BLaER1 (cell line): ENCODE measurements around the gene PRKD2.
A peak's percentile ranks its signal among the peaks of the same experiment; 100 is the strongest.

Experiments
- H3K27ac ChIP-seq: shearing (Covaris generic); formaldehyde crosslinking; 2 replicates; pipeline ENCODE4 v1.8.1; 2022
- H3K27me3 ChIP-seq: shearing (Covaris generic); formaldehyde crosslinking; 2 replicates; pipeline ENCODE4 v1.8.1; 2022
- H3K36me3 ChIP-seq: shearing (Covaris generic); formaldehyde crosslinking; 2 replicates; pipeline ENCODE4 v1.8.1; 2022
- H3K4me1 ChIP-seq: shearing (Covaris generic); formaldehyde crosslinking; 2 replicates; pipeline ENCODE4 v1.8.1; 2022
- H3K4me2 ChIP-seq: shearing (Covaris generic); formaldehyde crosslinking; 2 replicates; pipeline ENCODE4 v1.8.1; 2022
- H3K4me3 ChIP-seq: shearing (Covaris generic); formaldehyde crosslinking; 2 replicates; pipeline ENCODE4 v1.8.1; 2022
- H3K9ac ChIP-seq: shearing (Covaris generic); formaldehyde crosslinking; 2 replicates; pipeline ENCODE4 v1.8.1; 2022
- H3K9me3 ChIP-seq: shearing (Covaris generic); formaldehyde crosslinking; 2 replicates; pipeline ENCODE4 v1.8.1; 2022
- H4K20me1 ChIP-seq: shearing (Covaris generic); formaldehyde crosslinking; 2 replicates; pipeline ENCODE4 v1.8.1; 2022
- Cebpa-rat ChIP-seq: shearing (Covaris generic); IDR thresholded peaks from 2 replicates; pipeline ENCODE4 v1.8.1; 2022

Gene PRKD2

DNA sequence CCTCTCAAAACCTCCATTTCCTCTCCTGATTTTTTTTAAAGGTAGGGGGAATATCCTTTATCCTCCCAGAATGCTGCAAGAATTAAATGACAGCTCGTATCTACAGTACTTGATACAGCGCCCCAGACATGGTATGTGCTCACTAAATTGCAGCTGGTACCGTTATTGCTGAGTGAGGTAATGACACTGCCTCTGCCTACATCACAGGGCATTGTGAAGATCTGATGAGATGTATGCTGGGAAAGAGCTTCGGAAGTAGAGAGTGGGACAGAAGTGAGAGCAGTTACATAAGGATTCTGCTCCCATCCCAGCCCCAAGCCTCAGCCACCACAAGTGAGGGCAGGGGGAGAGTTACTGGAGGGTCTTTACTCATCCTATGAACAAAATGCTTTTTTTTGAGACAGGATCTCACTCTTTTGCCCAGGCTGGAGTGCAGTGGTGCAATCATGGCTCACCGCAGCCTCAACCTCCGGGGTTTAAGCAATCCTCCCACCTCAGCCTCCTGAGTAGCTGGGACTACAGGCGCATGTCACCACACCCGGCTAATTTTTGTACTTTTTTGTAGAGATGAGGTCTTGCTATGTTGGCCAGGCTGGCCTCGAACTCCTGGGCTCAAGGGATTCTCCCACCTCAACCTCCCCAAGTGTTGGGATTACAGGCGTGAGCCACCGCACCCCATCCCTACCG, 27.2 kb upstream of the PRKD2 start:
- Histone ChIP-seq H3K9ac (peak overlapping the region; percentile 99; the same call in 1 of the 2 replicates), H3K36me3 (peaks cover 28% of the 10 kb centered on the region), H3K4me1 (peaks cover 71% of the 10 kb centered on the region), H3K4me2 (peak overlapping the region; percentile 99), H3K4me3 (peak overlapping the region; percentile 98), H3K27ac (no peak overlapping the region), H3K27me3 (no peaks in the 10 kb centered on the region), H4K20me1 (peaks cover 65% of the 10 kb centered on the region), H3K9me3 (no peaks in the 10 kb centered on the region)
- no peak for TF ChIP-seq Cebpa-rat

DNA sequence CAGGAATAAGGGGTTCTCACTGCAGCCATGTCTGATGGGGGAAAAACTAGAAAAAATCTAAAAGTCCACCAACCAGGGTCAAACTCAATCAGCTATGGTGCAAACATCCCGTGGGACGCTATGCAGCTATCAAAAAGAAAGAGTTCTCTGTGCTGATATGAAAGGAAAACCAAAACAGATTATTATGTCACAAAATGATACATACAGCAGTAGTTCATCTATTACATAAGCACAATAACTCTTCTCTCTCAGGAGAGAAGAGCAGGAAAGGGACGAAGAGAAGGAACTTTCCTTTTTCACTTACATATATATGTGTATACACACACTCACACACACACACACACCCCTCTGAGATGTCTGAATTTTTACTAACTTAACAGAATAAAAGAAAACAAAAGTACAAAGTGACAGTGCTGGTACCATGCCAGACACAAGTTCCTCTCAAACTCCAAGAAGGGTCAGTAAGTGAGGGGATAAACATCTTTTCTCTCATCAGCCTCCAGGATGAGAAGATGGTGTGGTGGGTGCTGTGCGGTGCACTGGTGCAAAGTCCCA, 26.1 kb upstream of the PRKD2 start:
- peak overlapping the region; percentile 30; the same call in 1 of the 2 replicates for H3K27ac ChIP-seq
- peak overlapping the region; percentile 50 for H3K9ac ChIP-seq
- H3K4me1 ChIP-seq, result peaks cover 63% of the 10 kb centered on the region
- peaks cover 76% of the 10 kb centered on the region for H4K20me1 ChIP-seq
- peaks cover 39% of the 10 kb centered on the region for H3K36me3 ChIP-seq
- no peak for TF ChIP-seq Cebpa-rat
- peak overlapping the region; percentile 99 for H3K4me2 ChIP-seq
- H3K27me3 ChIP-seq, result no peaks in the 10 kb centered on the region
- H3K4me3 ChIP-seq, result no peak overlapping the region
- H3K9me3 ChIP-seq, result no peaks in the 10 kb centered on the region

DNA sequence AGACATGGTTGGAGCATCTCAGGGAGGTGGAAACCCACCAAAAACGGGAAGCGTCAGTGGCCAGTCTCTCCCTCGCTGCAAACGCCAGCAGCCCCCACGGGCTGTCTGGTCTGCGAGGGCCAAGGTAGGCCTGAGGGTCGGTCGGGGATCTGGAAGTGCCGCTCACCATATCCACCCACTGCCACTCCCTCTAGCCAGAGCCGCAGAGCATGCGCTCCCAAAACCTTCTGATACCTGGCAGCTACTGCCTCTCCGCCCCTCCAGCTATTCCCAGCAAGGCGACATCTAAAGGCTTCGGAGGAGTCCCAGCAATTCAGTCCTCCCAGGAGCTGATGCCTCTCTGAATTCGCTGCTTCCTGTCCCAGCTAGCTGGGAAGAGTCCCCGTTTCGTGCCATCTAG, 24.5 kb upstream of the PRKD2 start:
- H3K27me3 ChIP-seq, result no peaks in the 10 kb centered on the region
- peaks cover 55% of the 10 kb centered on the region for H3K36me3 ChIP-seq
- peak overlapping the region; percentile 39; the same call in 1 of the 2 replicates for H3K27ac ChIP-seq
- H3K9ac ChIP-seq, result peak overlapping the region; percentile 12; the same call in 1 of the 2 replicates
- H3K4me3 ChIP-seq, result no peak overlapping the region
- peaks cover 92% of the 10 kb centered on the region for H4K20me1 ChIP-seq
- peaks cover 48% of the 10 kb centered on the region for H3K4me1 ChIP-seq
- TF ChIP-seq Cebpa-rat, result no peak
- peak overlapping the region; percentile 99 for H3K4me2 ChIP-seq
- H3K9me3 ChIP-seq, result no peaks in the 10 kb centered on the region

DNA sequence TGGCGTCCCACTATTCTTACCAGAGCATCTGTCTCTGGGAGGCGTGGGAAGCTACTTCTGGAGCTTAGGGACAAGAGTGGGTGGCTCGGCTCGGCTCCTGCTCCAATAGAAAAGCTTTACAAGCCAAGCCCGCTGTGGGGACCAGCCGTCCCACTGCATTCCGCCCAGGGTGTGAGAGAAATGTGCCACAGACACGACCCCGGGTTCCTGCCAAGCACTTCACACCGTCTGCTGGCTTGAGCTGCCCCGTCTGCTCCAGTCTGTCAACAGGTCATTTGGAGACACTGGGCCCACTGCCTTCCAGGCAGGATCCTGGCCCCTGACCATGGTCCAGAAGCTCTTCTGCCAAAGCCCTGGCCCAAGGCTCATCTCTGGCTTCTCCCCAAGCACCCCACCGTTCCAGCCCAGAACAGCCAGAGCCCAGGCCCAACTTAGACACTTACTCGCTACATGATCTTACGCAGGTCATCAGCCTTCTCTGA, 22.4 kb upstream of the PRKD2 start:
- Histone ChIP-seq H3K9me3 (no peaks in the 10 kb centered on the region), H3K36me3 (peaks cover 74% of the 10 kb centered on the region), H3K4me3 (no peak overlapping the region), H3K4me1 (peaks cover 39% of the 10 kb centered on the region), H3K4me2 (no peak overlapping the region), H4K20me1 (peaks cover 100% of the 10 kb centered on the region), H3K27me3 (no peaks in the 10 kb centered on the region), H3K27ac (peak overlapping the region; percentile 35), H3K9ac (peak overlapping the region; percentile 48)
- no peak for TF ChIP-seq Cebpa-rat

DNA sequence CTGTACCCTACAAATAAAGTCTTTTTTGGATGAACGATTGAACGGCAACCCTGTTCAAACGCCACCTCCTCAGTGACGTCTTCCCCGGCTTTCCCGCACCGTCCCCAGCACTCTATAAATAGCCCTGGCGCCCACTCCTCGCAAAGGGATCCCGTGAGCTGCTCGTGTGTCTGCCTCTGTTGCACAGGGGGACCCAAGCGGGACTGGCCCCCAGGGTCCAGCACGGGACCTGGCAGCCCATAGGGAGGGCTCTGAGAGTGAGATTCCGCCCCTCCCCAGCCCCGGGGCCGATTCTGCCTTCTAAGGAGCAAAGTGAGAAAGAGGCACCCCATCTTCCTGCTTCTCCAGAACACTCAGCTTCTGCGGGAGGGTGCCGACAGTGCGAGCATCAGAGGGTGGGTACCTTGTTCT, 20.9 kb upstream of the PRKD2 start:
- H3K27me3 ChIP-seq, result no peaks in the 10 kb centered on the region
- H3K36me3 ChIP-seq, result peaks cover 90% of the 10 kb centered on the region
- peaks cover 100% of the 10 kb centered on the region for H4K20me1 ChIP-seq
- no peak overlapping the region for H3K4me2 ChIP-seq
- no peak for TF ChIP-seq Cebpa-rat
- no peaks in the 10 kb centered on the region for H3K9me3 ChIP-seq
- peaks cover 37% of the 10 kb centered on the region for H3K4me1 ChIP-seq
- no peak overlapping the region for H3K27ac ChIP-seq
- H3K4me3 ChIP-seq, result no peak overlapping the region
- H3K9ac ChIP-seq, result no peak overlapping the region

DNA sequence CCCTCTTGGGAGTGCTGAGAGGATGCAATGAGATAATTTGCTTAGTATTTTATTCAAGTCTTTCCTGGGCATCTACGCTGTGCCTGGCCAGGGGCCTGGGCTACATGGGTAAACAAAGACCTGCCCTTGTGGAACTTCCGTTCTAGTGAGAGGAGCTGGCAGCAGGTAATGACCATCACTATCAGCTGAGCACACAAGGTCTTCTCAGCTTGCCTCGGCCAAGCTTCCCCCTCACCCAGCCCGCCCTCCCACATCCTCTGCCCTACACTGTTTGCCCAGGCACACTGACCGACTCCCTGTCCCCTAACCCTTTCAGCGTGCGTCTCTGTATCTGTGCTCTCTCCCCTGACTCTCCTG, 20.4 kb upstream of the PRKD2 start:
- Histone ChIP-seq H3K36me3 (peaks cover 95% of the 10 kb centered on the region), H3K27ac (no peak overlapping the region)

DNA sequence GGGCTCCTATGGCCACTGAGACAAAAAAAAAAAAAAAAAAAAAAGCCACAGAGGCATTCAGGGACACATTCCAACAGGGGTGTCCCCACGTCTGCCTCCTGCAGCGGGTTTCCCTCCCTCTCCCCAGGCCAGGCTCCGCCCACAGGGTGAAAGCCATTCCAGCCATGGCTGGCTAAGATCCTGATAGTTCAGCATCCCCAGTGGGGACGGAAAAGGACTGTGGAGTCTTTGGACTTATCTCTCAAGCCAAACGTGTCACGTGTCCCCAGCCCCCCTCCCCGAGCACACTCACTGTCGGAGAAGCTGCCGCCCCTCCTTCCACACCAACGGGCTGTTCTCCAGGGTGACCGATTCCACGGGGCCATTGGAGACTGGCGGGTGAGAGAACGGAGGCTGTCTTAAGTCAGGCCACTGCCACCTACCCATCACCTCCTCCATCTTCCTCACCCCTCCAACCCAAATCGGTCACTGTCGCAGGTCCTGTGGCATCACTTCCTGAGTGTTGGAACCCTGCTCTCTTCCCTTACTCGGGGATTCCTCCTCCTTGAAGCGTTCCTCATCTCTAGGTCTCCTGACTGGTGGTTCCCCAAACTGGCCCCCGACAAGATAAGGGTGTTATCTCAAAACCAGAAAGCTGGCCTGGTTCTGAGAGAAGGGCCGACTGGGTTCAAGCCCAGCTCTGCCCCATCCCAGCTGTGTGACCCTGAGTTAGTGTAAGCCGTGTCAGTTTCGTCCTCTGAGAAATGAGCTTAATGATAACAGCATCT, 19.8 kb upstream of the PRKD2 start:
- H3K4me2 ChIP-seq, result no peak overlapping the region
- peaks cover 100% of the 10 kb centered on the region for H4K20me1 ChIP-seq
- peaks cover 99% of the 10 kb centered on the region for H3K36me3 ChIP-seq
- H3K27me3 ChIP-seq, result no peaks in the 10 kb centered on the region
- H3K4me3 ChIP-seq, result no peak overlapping the region
- H3K9ac ChIP-seq, result no peak overlapping the region
- H3K9me3 ChIP-seq, result no peaks in the 10 kb centered on the region
- H3K27ac ChIP-seq, result no peak overlapping the region
- H3K4me1 ChIP-seq, result peaks cover 37% of the 10 kb centered on the region
- no peak for TF ChIP-seq Cebpa-rat

More for the DNA sequence above, 20.4 kb upstream of the PRKD2 start:
- Histone ChIP-seq H3K4me2 (no peak overlapping the region), H3K4me3 (no peak overlapping the region), H3K9ac (no peak overlapping the region), H3K4me1 (peaks cover 37% of the 10 kb centered on the region), H3K9me3 (no peaks in the 10 kb centered on the region), H4K20me1 (peaks cover 100% of the 10 kb centered on the region), H3K27me3 (no peaks in the 10 kb centered on the region)
- TF ChIP-seq Cebpa-rat, result no peak

DNA sequence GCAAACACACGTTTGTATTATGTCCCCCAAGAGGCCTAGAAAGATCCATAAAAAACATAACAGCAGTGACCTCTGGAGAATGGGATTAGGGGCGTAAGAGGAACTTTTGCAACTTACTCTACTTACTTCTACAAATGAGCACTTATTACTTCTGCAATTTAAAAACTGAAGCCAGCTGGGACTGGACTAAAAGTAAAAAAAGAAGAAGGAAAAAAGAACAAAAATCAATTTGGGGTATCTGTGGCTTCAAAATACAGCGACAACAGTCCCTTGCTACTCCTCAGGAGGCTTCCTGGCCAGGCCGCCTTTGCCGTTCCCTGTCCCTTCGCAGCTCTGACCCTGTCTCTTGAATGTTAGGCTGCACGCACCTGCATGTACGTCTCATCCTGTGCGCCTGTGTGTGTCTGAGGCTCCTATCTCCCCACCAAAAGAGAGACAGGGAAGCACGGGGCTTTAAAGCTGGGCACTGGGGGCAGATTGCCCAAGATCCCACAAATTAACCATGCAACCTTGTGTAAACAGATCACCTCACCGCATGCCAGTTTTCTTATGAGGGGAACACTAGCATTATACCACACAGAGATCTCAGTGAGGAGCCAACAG, 16.9 kb upstream of the PRKD2 start:
- Histone ChIP-seq H3K36me3 (peaks cover 99% of the 10 kb centered on the region), H3K9ac (no peak overlapping the region), H3K27me3 (no peaks in the 10 kb centered on the region), H4K20me1 (peaks cover 100% of the 10 kb centered on the region), H3K4me3 (no peak overlapping the region), H3K4me2 (no peak overlapping the region), H3K27ac (no peak overlapping the region), H3K9me3 (no peaks in the 10 kb centered on the region), H3K4me1 (peaks cover 53% of the 10 kb centered on the region)
- no peak for TF ChIP-seq Cebpa-rat

DNA sequence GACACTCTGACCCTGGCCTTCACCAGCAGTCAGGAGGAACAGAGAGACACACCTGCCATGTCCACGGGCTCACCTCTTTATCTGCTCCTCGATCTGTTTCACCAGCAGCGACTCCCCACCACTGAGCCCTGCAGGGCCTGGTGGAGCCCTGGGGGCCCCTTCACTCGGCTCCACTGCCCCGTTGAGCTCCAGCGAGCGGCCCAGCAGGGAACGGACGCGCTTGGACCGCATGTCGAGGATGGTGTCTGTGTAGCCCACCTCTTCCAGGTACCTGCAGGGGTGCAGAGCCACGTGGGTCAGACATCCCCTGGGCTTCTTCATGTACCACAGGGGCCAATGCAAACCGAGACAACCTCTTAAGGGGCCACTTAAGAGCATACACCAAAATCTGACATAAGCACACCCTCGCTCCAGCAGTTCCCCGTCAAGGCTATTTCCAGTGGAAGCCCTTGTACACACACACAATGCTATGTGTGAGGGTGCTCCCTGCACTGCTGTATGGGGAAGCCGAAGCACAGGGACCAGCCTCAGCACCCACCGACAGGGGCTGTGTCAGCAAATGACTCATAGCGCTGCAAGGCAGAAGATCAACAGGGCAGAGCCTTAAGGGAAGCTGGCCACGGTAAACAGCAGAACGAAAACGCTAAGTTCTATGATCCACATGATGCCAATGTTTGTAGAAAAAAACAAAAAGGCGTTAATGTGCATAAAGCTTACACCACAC, 16.2 kb upstream of the PRKD2 start:
- no peak overlapping the region for H3K9ac ChIP-seq
- H3K27me3 ChIP-seq, result no peaks in the 10 kb centered on the region
- no peak for TF ChIP-seq Cebpa-rat
- H3K27ac ChIP-seq, result no peak overlapping the region
- peaks cover 100% of the 10 kb centered on the region for H4K20me1 ChIP-seq
- no peak overlapping the region for H3K4me3 ChIP-seq
- H3K4me1 ChIP-seq, result peaks cover 60% of the 10 kb centered on the region
- peaks cover 99% of the 10 kb centered on the region for H3K36me3 ChIP-seq
- no peaks in the 10 kb centered on the region for H3K9me3 ChIP-seq
- H3K4me2 ChIP-seq, result peak overlapping the region; percentile 99
